ENCODE results near the gene SAFB. TPM values are rescaled to one million over a fixed set of nuclear protein-coding genes. Genes with fewer than 3 reads are reported as not detected.
"Not testable (repeated sequence)": the region's sequence is repeated elsewhere in the genome, so short reads cannot be mapped to it uniquely, and the experiment has no call there.

Gene SAFB
- polyA plus RNA-seq, 3 donors: 128 to 150 (median 134) TPM

- DNase-seq (ENCODE audit: low read depth in 3 of 3, low spot score in 2 of 3): no peak
These were observed 72.8 kb downstream of the SAFB start for GRCh38 chr19:5695649-5696195.

GRCh38 chr19:5696196-5697021 lies 73.5 kb downstream of the SAFB start:
- DNase-seq (ENCODE audit: low read depth in 3 of 3, low spot score in 2 of 3): no peak

GRCh38 chr19:5697022-5697889 lies 74.4 kb downstream of the SAFB start:
- DNase-seq (ENCODE audit: low read depth in 3 of 3, low spot score in 2 of 3): no peak

DNA sequence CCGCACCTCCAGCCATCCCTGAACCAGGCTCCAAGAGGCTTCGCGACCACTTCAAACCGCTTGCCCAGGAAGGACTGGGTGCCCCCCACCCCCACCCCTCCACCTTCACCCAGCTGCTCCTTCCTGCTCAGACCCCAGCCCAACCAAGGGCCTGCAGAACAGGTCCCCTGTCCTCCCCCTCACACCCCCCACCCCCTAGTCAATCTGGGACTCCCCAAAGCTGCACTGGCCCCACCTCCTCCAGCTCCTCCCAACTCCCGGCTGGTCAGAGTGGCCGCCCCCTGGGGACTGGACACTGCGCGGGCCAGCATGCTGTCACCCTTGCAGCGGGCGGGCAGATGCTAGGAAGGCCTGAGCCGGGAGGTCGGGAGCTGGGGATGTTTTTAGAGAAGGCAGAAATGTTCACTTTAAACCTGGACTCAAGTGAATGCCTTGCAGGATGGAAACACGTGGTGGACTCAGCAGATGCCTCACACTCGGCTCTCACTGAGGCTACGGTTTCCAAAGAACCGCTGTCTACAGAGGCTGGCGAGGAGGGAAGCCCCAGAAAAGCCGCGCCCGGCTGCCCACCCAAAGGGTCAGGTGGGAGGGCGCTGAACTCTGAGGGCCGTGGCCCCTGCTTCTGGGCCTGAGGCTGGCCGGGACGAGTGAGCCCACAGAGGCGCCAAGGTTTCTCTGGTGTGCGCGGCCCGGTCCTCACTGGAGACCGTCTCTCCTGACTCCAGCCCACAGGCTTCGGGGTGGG lies 75.2 kb downstream of the SAFB start:
- DNase-seq (ENCODE audit: low read depth in 3 of 3, low spot score in 2 of 3): no peak

DNA sequence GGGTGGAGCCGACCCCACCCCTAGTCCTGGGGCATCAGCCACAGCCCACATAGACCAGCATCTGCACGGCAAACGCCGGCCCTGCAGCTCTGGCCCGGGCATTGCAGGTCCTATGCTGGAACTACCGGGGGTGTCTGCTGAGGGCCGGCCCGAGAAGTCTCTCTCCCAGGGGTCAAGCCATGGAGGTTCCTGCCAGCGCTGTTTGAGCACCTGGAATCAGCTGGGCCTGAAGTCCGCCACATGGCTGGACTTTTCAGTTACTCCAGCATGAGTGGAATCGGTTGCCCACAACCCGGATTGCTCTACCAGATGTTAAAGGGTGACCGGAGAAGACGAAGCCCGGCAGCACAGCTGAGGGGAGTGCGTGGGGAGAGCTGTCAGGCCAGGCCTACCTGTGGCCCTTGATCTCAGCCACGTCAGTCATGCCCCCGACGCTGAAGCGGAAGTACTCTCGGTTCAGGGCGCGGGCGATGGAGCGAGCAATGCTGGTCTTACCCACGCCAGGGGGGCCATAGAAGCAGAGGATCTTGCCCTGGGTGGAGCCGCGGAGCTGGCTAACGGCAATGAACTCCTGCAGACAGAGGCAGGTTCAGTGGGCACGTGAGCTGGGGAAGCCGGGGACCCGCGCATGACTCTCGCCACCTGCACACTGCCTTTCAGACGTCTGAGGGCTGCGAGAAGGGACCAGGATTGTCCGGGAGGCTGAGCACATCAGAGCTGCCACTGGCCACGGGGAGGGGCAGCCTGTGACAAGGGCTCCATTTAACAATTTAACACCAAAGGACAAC lies 75.9 kb downstream of the SAFB start:
- no peak for DNase-seq (ENCODE audit: low read depth in 3 of 3, low spot score in 2 of 3)

- DNase-seq (ENCODE audit: low read depth in 3 of 3, low spot score in 2 of 3): no peak
These were observed 77.7 kb downstream of the SAFB start for GRCh38 chr19:5700455-5701092.

- not testable (repeated sequence) for DNase-seq (ENCODE audit: low read depth in 3 of 3, low spot score in 2 of 3)
These were observed 79.1 kb downstream of the SAFB start for GRCh38 chr19:5702053-5702410.

- DNase-seq (ENCODE audit: low read depth in 3 of 3, low spot score in 2 of 3): no peak
These were observed 81.2 kb downstream of the SAFB start for GRCh38 chr19:5703819-5704818.

DNA sequence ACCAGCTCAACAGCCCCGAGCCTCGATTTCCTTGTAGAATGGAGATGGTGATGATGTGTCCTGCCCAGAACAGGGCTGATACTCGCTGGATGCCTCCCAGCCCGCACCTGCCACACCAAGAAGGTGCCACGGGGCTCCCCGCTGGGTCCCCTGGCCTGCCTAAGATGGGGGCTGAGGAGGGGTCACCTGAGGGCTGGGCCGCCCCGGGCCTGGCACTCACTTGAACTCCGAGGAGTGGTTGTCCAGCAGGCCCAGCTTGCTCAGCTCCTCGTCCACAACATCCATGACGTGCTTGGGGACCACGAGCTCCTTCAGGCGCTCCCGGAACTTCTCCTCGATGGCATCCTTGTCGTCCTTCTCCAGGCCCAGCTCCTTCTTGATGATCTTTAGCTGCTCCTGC lies 82.7 kb downstream of the SAFB start:
- DNase-seq (ENCODE audit: low read depth in 3 of 3, low spot score in 2 of 3): no peak

- no peak for DNase-seq (ENCODE audit: low read depth in 3 of 3, low spot score in 2 of 3)
These were observed 84.1 kb downstream of the SAFB start for GRCh38 chr19:5706876-5707573.

GRCh38 chr19:5707576-5708575 lies 85.0 kb downstream of the SAFB start:
- no peak for DNase-seq (ENCODE audit: low read depth in 3 of 3, low spot score in 2 of 3)

DNA sequence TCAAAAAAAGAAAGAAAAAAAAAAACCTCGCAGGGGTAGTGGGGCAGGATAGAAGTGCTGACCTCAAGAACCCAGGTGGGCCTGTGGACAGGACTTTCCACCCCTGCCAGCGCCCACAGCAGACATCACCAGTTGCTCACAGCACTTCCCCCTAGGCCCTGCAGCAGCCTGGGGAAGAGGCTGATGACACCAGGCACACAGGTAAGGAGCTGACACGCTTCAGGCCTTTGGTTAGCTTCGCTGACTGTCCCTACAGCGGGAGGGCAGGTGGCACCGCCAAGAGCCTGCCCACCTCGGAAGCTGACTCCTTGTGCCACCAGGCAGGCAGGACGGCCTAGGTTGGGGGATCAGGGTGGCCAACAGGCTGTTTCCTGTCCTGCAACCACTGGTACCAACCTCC lies 88.1 kb downstream of the SAFB start:
- DNase-seq (ENCODE audit: low read depth in 3 of 3, low spot score in 2 of 3): no peak

- DNase-seq (ENCODE audit: low read depth in 3 of 3, low spot score in 2 of 3): no peak
These were observed 88.9 kb downstream of the SAFB start for GRCh38 chr19:5711713-5712161.

- no peak for DNase-seq (ENCODE audit: low read depth in 3 of 3, low spot score in 2 of 3)
These were observed 90.3 kb downstream of the SAFB start for GRCh38 chr19:5713228-5713627.

- no peak for DNase-seq (ENCODE audit: low read depth in 3 of 3, low spot score in 2 of 3)
These were observed 91.9 kb downstream of the SAFB start for GRCh38 chr19:5714816-5715215.

DNA sequence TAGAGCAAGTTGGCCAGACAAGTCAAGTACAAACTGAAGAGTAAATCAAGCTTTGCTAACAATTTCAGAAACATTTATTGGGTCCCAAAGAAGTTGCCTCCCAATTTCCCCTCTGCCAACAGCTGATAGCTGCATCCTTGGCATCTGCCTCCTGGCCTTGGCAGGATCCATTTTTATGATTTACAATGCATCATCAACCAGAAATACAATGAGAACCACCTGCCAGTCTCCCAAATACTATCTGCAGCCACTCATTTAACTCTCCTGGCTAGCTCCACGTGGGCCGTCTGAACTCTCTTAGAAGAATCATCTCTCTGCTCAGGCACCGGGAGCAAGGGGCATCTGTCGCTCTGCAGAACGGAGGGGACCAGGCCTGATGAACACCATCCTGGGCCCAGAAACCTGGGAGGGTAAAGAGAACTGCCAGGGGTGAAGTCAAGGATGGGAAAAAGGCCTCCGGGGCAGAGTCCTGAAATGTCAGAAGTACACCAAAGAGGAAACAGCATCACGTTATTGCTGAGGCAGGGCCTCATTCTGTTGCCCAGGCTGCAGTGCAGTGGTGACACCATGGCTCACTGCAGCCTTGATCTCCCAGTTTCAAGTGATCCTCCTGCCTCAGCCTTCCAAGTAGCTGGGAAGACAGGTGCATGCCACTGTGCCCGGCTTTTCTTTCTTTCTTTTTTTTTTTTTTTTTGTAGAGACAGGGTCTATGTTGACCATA lies 94.5 kb downstream of the SAFB start:
- no peak for DNase-seq (ENCODE audit: low read depth in 3 of 3, low spot score in 2 of 3)
